ENCODE measurements around the gene PRR5L. TPM values are rescaled to one million over a fixed set of nuclear protein-coding genes. Genes with fewer than 3 reads are reported as not detected.

The PRR5L gene
- total RNA-seq, 2 donors from 2014 or later = 172 to 264 TPM

DNA sequence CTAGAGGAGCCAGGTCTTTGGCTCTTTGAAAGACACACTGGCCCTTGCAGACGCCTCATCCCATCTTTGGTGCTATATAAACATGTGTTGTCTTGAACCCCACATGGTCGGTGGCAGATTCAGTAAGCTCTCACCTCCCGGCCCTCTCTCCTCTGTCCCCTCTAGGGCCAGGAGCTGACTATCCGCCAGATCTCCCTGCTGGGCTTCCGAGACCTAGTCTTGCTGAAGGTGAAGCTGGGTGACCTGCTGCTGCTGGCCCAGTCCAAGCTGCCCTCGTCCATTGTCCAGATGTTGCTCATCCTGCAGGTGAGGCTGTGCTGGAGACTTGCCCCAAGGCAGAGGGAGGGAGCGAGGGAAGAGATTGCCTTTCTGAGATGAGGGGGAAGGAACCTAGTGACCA, 150.0 kb downstream of the PRR5L start:
- ATAC-seq = no peak
- intact Hi-C loops (cut with DNase I, micrococcal nuclease) = no loop called here
- no peak for DNase-seq

DNA sequence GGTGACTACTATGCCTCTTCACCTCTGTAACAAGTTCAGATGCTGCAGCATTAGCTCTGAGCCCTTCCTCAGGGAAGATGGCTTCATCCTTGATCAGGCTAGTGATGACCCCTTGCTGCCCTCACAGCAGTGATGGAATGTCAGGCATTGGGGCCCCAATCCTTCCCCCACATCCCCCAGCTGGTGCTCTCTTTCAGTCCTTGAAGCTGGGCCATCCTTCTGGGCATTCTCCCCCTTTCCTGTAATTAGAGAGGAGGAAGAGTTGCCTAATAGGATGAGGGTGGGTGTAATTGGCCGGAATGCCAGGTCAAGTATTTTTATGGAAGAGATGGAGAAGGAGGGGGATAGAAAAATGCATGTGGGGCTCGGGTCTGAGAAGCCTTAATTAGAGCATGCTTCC, 151.4 kb downstream of the PRR5L start:
- intact Hi-C loops (cut with DNase I, micrococcal nuclease) = no loop called here
- ATAC-seq (no peak), DNase-seq (no peak)

- no peak for DNase-seq
- intact Hi-C loops (cut with DNase I, micrococcal nuclease) = no loop called here
- no peak for ATAC-seq
Measured at GRCh38 chr11:36447947-36448346, 151.9 kb downstream of the PRR5L start.

- intact Hi-C loops (cut with DNase I, micrococcal nuclease) = no loop called here
- DNase-seq (no peak), ATAC-seq (no peak)
Measured at GRCh38 chr11:36449561-36450096, 153.5 kb downstream of the PRR5L start.

DNA sequence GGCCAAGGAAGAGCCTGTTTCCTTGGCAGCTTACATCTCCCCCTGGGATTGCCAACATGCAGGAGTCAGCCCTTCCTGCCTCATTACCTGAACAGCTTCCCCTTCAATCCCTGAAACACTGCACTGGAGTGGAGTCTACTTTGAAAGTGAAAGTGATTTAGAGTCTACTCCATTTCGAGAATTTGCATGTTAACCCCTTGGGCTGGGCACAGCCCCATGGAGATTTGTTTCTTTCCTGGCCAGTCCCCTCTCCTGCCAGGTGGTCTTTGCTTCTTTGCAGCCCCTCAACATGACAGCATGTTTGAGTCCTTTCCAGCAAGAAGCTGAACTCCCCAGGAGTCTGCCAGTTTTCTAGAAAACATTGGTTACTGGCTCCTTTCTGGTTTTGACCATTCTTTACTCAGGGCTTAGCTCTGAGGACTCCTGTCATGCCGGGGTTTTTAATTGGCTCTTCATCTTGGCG, 154.1 kb downstream of the PRR5L start:
- ATAC-seq (peak; percentile 41), DNase-seq (no peak)
- intact Hi-C loops (cut with DNase I, micrococcal nuclease) = no loop called here

DNA sequence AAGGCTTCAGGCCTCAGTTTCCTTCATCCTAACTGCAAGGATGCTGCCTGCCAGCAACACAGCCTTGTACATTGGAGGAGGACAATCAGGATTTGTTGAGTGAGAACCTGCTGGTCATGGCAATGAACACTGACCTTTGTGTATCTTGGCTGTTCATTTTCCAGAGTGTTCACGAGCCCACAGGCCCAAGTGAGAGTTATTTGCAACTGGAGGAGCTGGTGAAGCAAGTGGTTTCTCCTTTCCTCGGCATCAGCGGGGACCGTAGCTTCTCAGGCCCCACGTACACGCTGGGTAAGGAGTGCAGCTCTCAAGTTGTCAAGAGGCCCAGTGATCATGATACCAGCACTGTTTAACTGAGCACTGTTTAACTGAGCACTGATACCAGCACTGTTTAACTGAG, 155.0 kb downstream of the PRR5L start:
- ATAC-seq (no peak), DNase-seq (no peak)
- intact Hi-C loops (cut with DNase I, micrococcal nuclease) = no loop called here

- intact Hi-C loops (cut with DNase I, micrococcal nuclease) = no loop called here
- no peak for ATAC-seq
- no peak for DNase-seq
Measured at GRCh38 chr11:36451681-36452080, 155.6 kb downstream of the PRR5L start.

DNA sequence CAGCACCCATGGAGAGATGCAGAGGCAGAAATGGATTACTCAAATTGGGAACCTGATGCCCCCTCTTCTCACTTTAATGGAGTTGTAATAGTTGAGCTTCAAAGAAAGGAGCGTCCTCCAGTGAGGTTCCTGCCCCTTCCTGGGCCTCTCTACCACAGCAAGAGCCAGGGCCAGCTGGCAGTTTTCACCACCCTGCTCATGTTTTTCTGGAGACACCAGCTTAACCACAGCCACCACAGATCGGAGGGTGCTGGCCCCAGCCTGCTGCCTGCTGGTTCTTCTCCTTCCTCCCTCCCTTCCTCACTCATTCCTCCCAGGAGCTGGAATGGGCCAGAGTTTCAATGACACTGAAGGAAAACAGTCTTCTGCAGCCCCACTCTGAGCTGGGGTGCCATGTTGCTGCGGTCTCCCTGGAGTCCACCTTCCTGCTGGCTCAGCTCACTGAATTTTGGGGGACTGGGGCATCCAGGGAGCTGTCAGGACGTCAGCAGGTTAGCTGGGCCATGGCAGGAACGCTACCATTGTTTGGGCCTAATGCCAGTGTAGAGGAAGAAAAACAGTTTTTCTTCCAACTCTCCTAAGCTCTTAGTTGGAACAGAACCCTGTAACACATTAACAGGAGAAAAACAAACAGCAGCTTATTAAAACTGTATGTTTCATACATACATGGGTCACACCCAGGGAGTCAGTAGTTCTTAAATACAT, 156.3 kb downstream of the PRR5L start:
- ATAC-seq = peak; percentile 18
- no peak for DNase-seq
- intact Hi-C loops (cut with DNase I, micrococcal nuclease) = no loop called here

GRCh38 chr11:36452961-36453360, 156.9 kb downstream of the PRR5L start:
- DNase-seq = no peak
- intact Hi-C loops (cut with DNase I, micrococcal nuclease) = no loop called here
- ATAC-seq = peak; percentile 64

- DNase-seq (no peak), ATAC-seq (peak; percentile 47)
- intact Hi-C loops (cut with DNase I, micrococcal nuclease) = no loop called here
Measured at GRCh38 chr11:36453678-36454077, 157.6 kb downstream of the PRR5L start.

- intact Hi-C loops (cut with DNase I, micrococcal nuclease) = no loop called here
- no peak for ATAC-seq
- no peak for DNase-seq
Measured at GRCh38 chr11:36454551-36454940, 158.5 kb downstream of the PRR5L start.

DNA sequence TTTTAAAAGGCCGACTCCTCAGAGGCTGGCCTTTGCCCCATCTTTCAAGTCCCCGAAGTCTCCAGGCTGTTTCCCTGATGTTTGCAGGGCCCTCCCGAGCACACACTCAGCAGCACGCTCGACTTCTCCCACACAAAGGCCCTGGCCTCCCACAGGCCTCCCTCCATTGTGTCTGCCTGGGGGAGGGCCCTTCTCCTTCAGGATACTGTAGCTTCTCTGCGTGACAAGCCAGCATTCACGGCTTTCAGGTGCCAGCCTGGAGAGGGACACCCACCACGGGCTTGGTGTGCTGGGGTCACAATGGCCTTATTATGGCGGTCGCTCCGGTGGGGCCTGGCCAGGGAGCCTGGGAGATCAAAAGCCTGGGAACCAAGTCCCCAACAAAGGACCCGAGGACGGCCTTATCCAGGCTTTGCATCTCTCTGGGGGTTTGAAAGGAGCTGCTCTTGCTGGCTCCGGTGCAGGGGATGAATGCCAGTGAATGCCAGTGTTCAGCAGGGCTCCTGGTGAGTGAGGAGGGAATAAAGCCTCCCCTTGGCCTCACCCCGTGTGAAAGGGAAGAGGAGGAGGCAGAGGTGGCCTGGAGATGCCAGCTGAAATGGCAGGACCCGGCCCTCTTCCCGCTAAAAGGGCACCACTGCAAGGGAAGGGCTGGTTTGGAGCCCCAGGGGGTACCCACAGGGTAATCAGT, 159.0 kb downstream of the PRR5L start:
- DNase-seq (no peak), ATAC-seq (no peak)
- intact Hi-C loops (cut with DNase I, micrococcal nuclease) = no loop called here

GRCh38 chr11:36455658-36456111, 159.6 kb downstream of the PRR5L start:
- DNase-seq = peak in 1 of 2 donors; percentile 47
- no peak for ATAC-seq
- intact Hi-C loops (cut with DNase I, micrococcal nuclease) = no loop called here

DNA sequence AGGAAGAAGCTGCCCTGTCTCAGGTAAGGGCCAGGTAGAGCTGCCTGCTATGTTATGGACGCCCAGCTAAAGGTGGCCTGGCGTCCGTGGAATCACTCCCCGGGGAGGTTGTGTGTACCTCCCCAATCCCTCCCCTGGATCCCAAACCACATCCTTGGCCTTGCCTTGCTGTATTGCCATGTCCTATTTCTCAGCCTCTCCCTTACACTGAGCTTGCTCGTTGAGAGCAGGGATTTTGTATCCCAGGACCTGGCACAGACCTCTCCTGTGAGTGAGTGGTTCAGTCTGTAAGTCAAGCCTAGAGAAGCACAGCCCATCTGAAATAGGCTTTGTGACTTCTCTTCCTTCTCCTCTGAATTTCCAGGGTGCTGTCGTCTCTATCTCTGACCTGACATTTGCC, 160.1 kb downstream of the PRR5L start:
- intact Hi-C loops (cut with DNase I, micrococcal nuclease) = no loop called here
- no peak for DNase-seq
- ATAC-seq = no peak

DNA sequence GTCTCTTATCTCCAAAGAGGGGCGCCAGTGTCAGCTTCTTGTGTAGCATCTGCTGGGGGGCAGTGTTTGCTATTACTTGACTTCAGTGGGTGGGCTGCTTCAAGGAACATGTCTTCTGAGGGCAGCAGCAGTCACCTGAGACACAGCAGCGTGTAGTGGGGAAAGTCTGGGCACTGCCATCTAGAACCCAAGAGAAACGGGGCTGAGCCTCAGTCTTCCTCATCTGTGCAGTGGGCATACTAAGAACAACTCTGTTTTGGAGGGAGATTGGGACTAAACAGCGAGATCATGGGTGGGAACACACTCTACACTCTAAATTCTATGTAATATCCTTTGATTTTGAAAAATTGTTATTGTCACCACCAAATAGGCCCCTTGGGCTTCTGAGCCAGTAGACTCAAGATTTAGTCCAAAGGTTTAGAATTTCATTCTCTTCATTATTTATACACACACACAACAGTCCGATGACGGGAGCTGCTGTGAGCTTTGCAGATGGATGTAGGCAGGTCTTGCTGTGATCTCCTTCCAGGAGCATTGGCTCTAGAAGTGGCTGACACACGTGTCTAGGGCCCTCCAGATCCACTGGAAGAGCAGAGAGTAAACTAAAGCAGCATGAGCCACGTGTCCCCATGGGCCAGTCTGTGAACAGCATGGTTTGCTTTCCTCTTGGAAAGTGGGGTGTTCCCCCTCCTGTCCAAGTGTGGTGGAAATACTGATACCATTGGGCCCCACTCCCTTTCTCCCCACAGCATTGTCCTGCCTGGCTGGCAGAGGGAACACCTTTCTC, 162.2 kb downstream of the PRR5L start:
- no peak for DNase-seq
- ATAC-seq = no peak
- intact Hi-C loops (cut with DNase I, micrococcal nuclease) = no loop called here

DNA sequence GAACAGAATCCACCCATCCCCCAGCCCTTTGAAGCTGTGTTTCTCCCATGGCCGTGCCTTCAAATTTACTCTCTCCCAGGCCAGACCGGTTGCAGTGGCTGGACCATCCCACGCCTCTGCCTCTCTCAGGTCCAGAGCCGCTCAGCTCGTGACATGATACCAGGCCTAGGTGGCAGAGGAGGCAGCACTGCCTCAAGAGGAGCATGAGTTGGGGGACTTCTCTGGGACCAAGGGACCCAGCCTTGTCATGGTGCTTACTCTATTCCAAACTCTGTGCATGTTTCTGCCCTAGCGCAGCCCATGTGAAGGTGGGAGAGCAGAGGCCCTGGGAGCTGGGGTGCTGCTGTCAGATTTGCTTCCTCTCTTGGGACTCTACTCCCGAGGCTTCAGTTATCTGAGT, 163.0 kb downstream of the PRR5L start:
- ATAC-seq (no peak), DNase-seq (no peak)
- intact Hi-C loops (cut with DNase I, micrococcal nuclease) = no loop called here

DNA sequence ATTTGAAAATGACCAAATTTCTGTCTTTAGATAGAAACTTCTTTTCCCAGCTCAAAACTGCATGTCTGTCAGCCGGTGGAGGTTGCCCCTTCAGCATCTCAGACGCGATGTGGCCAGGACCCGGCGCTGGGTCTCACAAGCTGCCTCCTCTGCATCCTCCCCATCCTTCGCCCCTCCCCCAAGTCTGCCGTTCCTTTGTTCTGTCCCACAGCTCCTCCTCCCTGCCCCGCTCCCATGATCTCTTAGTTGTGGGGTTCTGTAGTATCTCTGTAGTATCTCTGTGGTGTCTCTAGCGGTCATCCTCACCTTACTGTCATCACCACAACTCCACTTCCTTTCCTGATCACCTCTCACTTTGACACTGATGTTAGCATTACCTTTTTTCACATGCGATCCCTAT, 164.1 kb downstream of the PRR5L start:
- ATAC-seq (no peak), DNase-seq (no peak)
- intact Hi-C loops (cut with DNase I, micrococcal nuclease) = no loop called here

DNA sequence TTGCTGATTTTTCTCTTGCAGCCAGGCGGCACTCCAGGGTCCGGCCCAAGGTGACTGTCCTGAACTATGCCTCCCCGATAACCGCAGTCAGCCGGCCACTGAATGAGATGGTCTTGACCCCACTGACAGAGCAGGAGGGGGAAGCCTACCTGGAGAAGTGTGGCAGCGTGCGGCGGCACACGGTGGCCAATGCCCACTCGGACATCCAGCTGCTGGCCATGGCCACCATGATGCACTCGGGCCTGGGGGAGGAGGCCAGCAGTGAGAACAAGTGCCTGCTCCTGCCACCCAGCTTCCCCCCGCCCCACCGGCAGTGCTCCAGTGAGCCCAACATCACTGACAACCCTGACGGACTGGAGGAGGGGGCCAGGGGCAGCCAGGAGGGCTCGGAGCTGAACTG, 166.2 kb downstream of the PRR5L start:
- no peak for ATAC-seq
- no peak for DNase-seq
- intact Hi-C loops (cut with DNase I, micrococcal nuclease) = no loop called here

- no peak for DNase-seq
- no peak for ATAC-seq
- intact Hi-C loops (cut with DNase I, micrococcal nuclease) = no loop called here
Measured at GRCh38 chr11:36463781-36464180, 167.7 kb downstream of the PRR5L start.

DNA sequence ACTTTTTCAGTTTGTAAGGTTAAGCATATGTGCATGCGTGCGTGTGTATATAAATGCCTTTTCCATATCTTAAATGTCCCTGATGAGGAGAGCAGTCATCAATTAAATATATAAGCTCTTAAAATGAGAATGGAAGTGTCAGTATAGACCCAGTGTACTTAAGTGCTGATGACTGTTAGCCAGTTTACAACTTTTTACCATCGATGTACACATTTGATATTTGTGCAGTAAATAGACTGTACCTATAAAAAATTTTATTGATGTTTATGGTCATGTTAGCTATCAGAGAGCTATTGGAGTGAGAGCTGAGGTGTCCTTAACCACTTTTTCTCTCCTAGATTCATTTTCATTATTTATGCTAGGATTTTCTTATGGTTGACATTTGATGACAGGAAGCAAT, 168.6 kb downstream of the PRR5L start:
- ATAC-seq = peak; percentile 15
- no peak for DNase-seq
- intact Hi-C loops (cut with DNase I, micrococcal nuclease) = no loop called here
